SK-N-SH (cell line): ENCODE data around the gene FOXP1. TPM values are rescaled to one million over a fixed set of nuclear protein-coding genes. Genes with fewer than 3 reads are reported as not detected.

Source experiments
- CTCF ChIA-PET: fragments of 300-600, 350-600 bp; formaldehyde crosslinking; extraction: SDS; loops from one replicate; lab custom pipeline; 2021; lab: Yijun Ruan, JAX
- POLR2A ChIA-PET: fragments of 350-600 bp; sonication (Branson Sonifier 250); formaldehyde crosslinking; extraction: SDS; loops from one replicate; lab custom pipeline; 2020; ENCODE audit warnings: antibody characterized with exemption, inconsistent platforms; lab: Yijun Ruan, JAX
- DNase-seq: peaks from one replicate; pipeline ENCODE4 v3.0.0; 2012
- H2AFZ ChIP-seq: fragments of 200-600 bp; sonication (generic); 2 replicates; pipeline ENCODE4 v1.8.1; 2016; ENCODE audit warnings: antibody characterized with exemption, mild to moderate bottlenecking, low read depth
- H3F3A ChIP-seq: fragments of 200-600 bp; sonication (generic); replicated peaks from 2 replicates; pipeline ENCODE3; 2016; ENCODE audit warnings: antibody characterized with exemption, mild to moderate bottlenecking; ENCODE audit not compliant: insufficient read depth
- H3K27ac ChIP-seq, 2 experiments: fragments of 200-500 bp in 1 of 2; fragments of 200-600 bp in 1 of 2; sonication (Bioruptor generic) in 1 of 2; sonication (generic), shearing (Covaris generic) in 1 of 2; 2 replicates each; pipeline versions ENCODE4 v1.5.1 to v1.6.1; 2014 to 2016; ENCODE audit warnings: low read depth in 2 of 2, inconsistent platforms in 1 of 2, low read length in 1 of 2, mild to moderate bottlenecking in 1 of 2, mixed read lengths in 1 of 2
- H3K27me3 ChIP-seq: fragments of 200-600 bp; sonication (generic), shearing (Covaris generic); 2 replicates; pipeline ENCODE4 v1.6.1; 2016; ENCODE audit warnings: mixed run types; ENCODE audit not compliant: insufficient read depth
- H3K36me3 ChIP-seq, 2 experiments: fragments of 200-500 bp in 1 of 2; fragments of 200-600 bp in 1 of 2; sonication (Bioruptor generic) in 1 of 2; sonication (generic) in 1 of 2; replicated peaks in 1 of 2; 2 replicates each; pipeline versions ENCODE3 to v1.5.1; 2014 to 2016; ENCODE audit warnings: low read length in 1 of 2, mild to moderate bottlenecking in 1 of 2; ENCODE audit not compliant: insufficient read depth in 2 of 2, control insufficient read depth in 1 of 2
- H3K4me1 ChIP-seq, 2 experiments: fragments of 200-500 bp in 1 of 2; fragments of 200-600 bp in 1 of 2; sonication (Bioruptor generic) in 1 of 2; sonication (generic), shearing (Covaris generic) in 1 of 2; 2 replicates each; pipeline versions ENCODE4 v1.5.1 to v1.6.1; 2014 to 2016; ENCODE audit warnings: low read depth in 1 of 2, low read length in 1 of 2, mixed run types in 1 of 2; ENCODE audit not compliant: insufficient read depth in 2 of 2, control insufficient read depth in 1 of 2
- H3K4me2 ChIP-seq: fragments of 200-600 bp; sonication (generic), shearing (Covaris generic); 2 replicates; pipeline ENCODE4 v1.6.1; 2017; ENCODE audit warnings: mixed run types
- H3K4me3 ChIP-seq, 2 experiments: fragments of 200-500 bp in 1 of 2; fragments of 200-600 bp in 1 of 2; sonication (Bioruptor generic) in 1 of 2; sonication (generic), shearing (Covaris generic) in 1 of 2; 2 replicates each; pipeline versions ENCODE4 v1.5.1 to v1.8.1; 2014 to 2016; ENCODE audit warnings: low read depth in 2 of 2, inconsistent platforms in 1 of 2, low read length in 1 of 2, mild to moderate bottlenecking in 1 of 2, mixed read lengths in 1 of 2, moderate library complexity in 1 of 2
- H3K79me2 ChIP-seq: fragments of 200-600 bp; sonication (generic); 2 replicates; pipeline ENCODE4 v1.8.1; 2017; ENCODE audit warnings: mild to moderate bottlenecking; ENCODE audit not compliant: insufficient read depth
- H3K9ac ChIP-seq: fragments of 200-600 bp; sonication (generic); 2 replicates; pipeline ENCODE4 v1.6.1; 2017; ENCODE audit warnings: mixed run types
- H3K9me2 ChIP-seq: fragments of 200-600 bp; sonication (generic); 2 replicates; pipeline ENCODE4 v1.6.1; 2017; ENCODE audit warnings: mixed run types
- H3K9me3 ChIP-seq: fragments of 200-600 bp; sonication (generic); 2 replicates; pipeline ENCODE4 v1.6.1; 2017; ENCODE audit warnings: mixed run types, mild to moderate bottlenecking, moderate library complexity
- H4K20me1 ChIP-seq: fragments of 200-600 bp; sonication (generic); 2 replicates; pipeline ENCODE4 v1.6.1; 2017; ENCODE audit warnings: mild to moderate bottlenecking, mixed run types; ENCODE audit not compliant: insufficient read depth
- ELF1 ChIP-seq: IDR thresholded peaks from 2 replicates; pipeline ENCODE4 v1.4.0; 2012
- EZH2phosphoT487 ChIP-seq: fragments of 200-600 bp; sonication (generic); IDR thresholded peaks from 2 replicates; pipeline ENCODE4 v1.6.1; 2017; ENCODE audit warnings: low read depth, mixed run types, mild to moderate bottlenecking, antibody characterized with exemption, moderate library complexity, borderline replicate concordance
- FOSL2 ChIP-seq: IDR thresholded peaks from 2 replicates; pipeline ENCODE4 v1.4.0; 2012; ENCODE audit warnings: low read depth, mild to moderate bottlenecking, moderate library complexity, borderline replicate concordance
- FOXM1 ChIP-seq: IDR thresholded peaks from 2 replicates; pipeline ENCODE4 v1.4.0; 2012; ENCODE audit warnings: low read depth, mild to moderate bottlenecking
- MEF2A ChIP-seq: IDR thresholded peaks from 2 replicates; pipeline ENCODE4 v1.4.0; 2012; ENCODE audit warnings: low read depth, borderline replicate concordance
- NFIC ChIP-seq: IDR thresholded peaks from 2 replicates; pipeline ENCODE4 v1.4.0; 2012; ENCODE audit warnings: borderline replicate concordance
- POLR2AphosphoS5 ChIP-seq: IDR thresholded peaks from 2 replicates; pipeline ENCODE4 v1.6.1; 2012; ENCODE audit warnings: low read depth, low read length
- RAD21 ChIP-seq: IDR thresholded peaks from 2 replicates; pipeline ENCODE4 v1.6.1; 2012; ENCODE audit warnings: mild to moderate bottlenecking, low read length
- RCOR1 ChIP-seq: fragments of 150-350 bp; IDR thresholded peaks from 2 replicates; pipeline ENCODE4 v1.6.1; 2017; ENCODE audit warnings: antibody characterized with exemption, low read length
- RFX5 ChIP-seq: IDR thresholded peaks from 2 replicates; pipeline ENCODE4 v1.6.1; 2012; ENCODE audit warnings: mild to moderate bottlenecking, improper control_type of control experiment, low read length
- RXRA ChIP-seq: IDR thresholded peaks from 2 replicates; pipeline ENCODE4 v1.4.0; 2012; ENCODE audit warnings: low read depth, mild to moderate bottlenecking, borderline replicate concordance
- SMC3 ChIP-seq: IDR thresholded peaks from 2 replicates; pipeline ENCODE4 v1.6.1; 2012; ENCODE audit warnings: low read depth, low read length, improper control_type of control experiment
- TAF1 ChIP-seq: IDR thresholded peaks from 2 replicates; pipeline ENCODE4 v1.6.1; 2012; ENCODE audit warnings: low read depth, mild to moderate bottlenecking, low read length, moderate library complexity, borderline replicate concordance
- YY1 ChIP-seq: IDR thresholded peaks from 2 replicates; pipeline ENCODE4 v1.4.0; 2012; ENCODE audit warnings: low read depth, mild to moderate bottlenecking
- WGBS: methylation state at CpG from one replicate; pipeline ENCODE4 v1.1.6; 2017; ENCODE audit warnings: low lambda C conversion rate; 5-methylcytosine and 5-hydroxymethylcytosine counted together
- polyA plus RNA-seq, 3 experiments: library from polyadenylated mRNA; depleted of rRNA; stranded (reverse); fragments of >200 nt; gene quantifications; 2 replicates each; pipeline ENCODE4 v1.2.3, GENCODE V29; 2012
- TF ChIP-seq, protein P1 (sequence below): IDR thresholded peaks from 2 replicates; pipeline ENCODE4 v1.4.0; 2012; ENCODE audit warnings: low read depth
- TF ChIP-seq, protein P2 (sequence below): IDR thresholded peaks from 2 replicates; pipeline ENCODE4 v1.6.1; 2012; ENCODE audit warnings: mild to moderate bottlenecking, low read depth, low read length, moderate library complexity
- TF ChIP-seq, protein P3 (sequence below): fragments of 150-350 bp; IDR thresholded peaks from 2 replicates; pipeline ENCODE4 v1.6.1; 2016; ENCODE audit warnings: mild to moderate bottlenecking, low read depth, low read length
- TF ChIP-seq, protein P4 (sequence below): IDR thresholded peaks from 2 replicates; pipeline ENCODE4; 2012
- TF ChIP-seq, protein P5 (sequence below): IDR thresholded peaks from 2 replicates; pipeline ENCODE4 v1.4.0; 2012; ENCODE audit warnings: low read depth, borderline replicate concordance

The FOXP1 gene
- polyA plus RNA-seq, 1 of the 3 experiments (the other 2 are of a cell fraction): 8.8 TPM

DNA sequence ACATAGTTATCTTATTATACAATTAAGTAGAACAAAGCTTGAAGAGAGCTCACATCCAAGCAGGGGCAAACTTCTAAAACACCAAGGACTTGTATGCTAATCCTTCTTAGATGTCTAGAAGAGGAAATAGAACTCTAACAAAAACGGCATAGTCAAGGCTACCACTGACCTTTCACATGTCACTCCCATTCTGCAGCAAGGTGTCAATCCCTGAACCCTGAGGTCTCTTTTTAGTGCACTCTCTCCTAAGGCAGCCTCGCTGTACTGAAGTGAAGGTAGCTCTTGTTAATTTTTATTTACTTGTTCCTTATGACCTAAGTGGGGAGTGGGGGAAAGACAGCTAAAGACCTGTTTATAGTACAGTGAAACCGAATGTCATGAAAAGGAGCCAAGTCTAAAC, 506.5 kb downstream of the FOXP1 start:
- H3K4me2 ChIP-seq: no peak overlapping the region
- no peak for DNase-seq
- H3K79me2 ChIP-seq: peaks cover 77% of the 10 kb centered on the region
- H3K4me3 ChIP-seq: no peak overlapping the region
- peaks cover 4 to 20% of the 10 kb centered on the region in 2 experiments; a peak in 2 of 4 replicates for H3K4me1 ChIP-seq
- H3F3A ChIP-seq: peaks cover 31% of the 10 kb centered on the region
- CTCF ChIA-PET: no interaction called here
- TF ChIP-seq RXRA (no peak), TAF1 (no peak), ELF1 (no peak), POLR2AphosphoS5 (no peak), FOXM1 (no peak)
- TF ChIP-seq, protein P1, sequence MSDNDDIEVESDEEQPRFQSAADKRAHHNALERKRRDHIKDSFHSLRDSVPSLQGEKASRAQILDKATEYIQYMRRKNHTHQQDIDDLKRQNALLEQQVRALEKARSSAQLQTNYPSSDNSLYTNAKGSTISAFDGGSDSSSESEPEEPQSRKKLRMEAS: no peak
- TF ChIP-seq, all 33 proteins: peak for 0
- Histone ChIP-seq H3K9me2 (no peaks in the 10 kb centered on the region), H3K27ac (peak overlapping the region in 1 of 2 experiments; percentile 73; a peak in 2 of 4 replicates), H3K9me3 (no peaks in the 10 kb centered on the region), H4K20me1 (no peaks in the 10 kb centered on the region), H2AFZ (no peak overlapping the region), H3K36me3 (no peaks in the 10 kb centered on the region), H3K9ac (no peak overlapping the region), H3K27me3 (no peaks in the 10 kb centered on the region)
- WGBS: 94% methylated on average over 3 of the region's 3 CpGs
- POLR2A ChIA-PET: no interaction called here

DNA sequence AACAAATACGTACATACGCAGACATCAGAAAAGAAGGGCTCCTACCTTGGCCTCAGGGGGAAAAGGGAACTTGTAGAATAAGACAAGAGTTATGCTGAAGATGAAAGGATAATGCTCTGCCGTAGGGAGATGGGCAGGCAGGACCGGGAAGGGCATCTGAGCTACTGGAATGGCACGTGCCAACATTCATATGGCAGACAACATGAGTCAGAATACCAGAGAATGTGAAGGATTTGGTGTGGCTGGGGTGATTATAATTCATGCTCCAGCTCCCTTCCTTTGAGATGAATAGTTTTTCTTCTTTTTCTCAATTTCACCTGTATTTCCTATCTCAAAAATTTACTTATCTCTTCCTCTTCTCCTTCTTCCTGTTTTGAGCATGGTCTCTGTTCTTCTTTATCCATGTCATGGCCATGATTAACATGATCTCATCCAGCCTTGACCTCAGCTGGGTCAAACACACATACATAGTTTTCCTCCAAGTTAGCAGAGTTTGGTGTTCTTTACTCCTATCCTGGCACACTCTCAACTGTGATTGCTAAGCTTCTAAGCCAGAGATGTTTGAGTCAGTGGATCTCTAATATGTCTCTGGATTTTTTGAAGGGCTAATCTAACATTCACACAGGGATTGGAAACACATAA, 507.0 kb downstream of the FOXP1 start:
- H3K79me2 ChIP-seq: peaks cover 75% of the 10 kb centered on the region
- no peaks in the 10 kb centered on the region for H3K36me3 ChIP-seq
- 79% methylated on average over 5 of the region's 5 CpGs for WGBS
- H3K4me1 ChIP-seq: peaks cover 4 to 20% of the 10 kb centered on the region in 2 experiments; a peak in 2 of 4 replicates
- POLR2A ChIA-PET: no interaction called here
- no peak overlapping the region for H3K9ac ChIP-seq
- H3F3A ChIP-seq: peaks cover 37% of the 10 kb centered on the region
- no peak for DNase-seq
- no peak overlapping the region for H3K4me3 ChIP-seq
- H3K27ac ChIP-seq: peak overlapping the region in 1 of 2 experiments; percentile 73; a peak in 2 of 4 replicates
- TF ChIP-seq EZH2phosphoT487 (no peak), NFIC (no peak), RCOR1 (no peak), RFX5 (no peak), FOXM1 (no peak), MEF2A (no peak), SMC3 (no peak), FOSL2 (no peak), RAD21 (no peak), YY1 (no peak)
- TF ChIP-seq, protein P2, sequence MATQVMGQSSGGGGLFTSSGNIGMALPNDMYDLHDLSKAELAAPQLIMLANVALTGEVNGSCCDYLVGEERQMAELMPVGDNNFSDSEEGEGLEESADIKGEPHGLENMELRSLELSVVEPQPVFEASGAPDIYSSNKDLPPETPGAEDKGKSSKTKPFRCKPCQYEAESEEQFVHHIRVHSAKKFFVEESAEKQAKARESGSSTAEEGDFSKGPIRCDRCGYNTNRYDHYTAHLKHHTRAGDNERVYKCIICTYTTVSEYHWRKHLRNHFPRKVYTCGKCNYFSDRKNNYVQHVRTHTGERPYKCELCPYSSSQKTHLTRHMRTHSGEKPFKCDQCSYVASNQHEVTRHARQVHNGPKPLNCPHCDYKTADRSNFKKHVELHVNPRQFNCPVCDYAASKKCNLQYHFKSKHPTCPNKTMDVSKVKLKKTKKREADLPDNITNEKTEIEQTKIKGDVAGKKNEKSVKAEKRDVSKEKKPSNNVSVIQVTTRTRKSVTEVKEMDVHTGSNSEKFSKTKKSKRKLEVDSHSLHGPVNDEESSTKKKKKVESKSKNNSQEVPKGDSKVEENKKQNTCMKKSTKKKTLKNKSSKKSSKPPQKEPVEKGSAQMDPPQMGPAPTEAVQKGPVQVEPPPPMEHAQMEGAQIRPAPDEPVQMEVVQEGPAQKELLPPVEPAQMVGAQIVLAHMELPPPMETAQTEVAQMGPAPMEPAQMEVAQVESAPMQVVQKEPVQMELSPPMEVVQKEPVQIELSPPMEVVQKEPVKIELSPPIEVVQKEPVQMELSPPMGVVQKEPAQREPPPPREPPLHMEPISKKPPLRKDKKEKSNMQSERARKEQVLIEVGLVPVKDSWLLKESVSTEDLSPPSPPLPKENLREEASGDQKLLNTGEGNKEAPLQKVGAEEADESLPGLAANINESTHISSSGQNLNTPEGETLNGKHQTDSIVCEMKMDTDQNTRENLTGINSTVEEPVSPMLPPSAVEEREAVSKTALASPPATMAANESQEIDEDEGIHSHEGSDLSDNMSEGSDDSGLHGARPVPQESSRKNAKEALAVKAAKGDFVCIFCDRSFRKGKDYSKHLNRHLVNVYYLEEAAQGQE: no peak
- TF ChIP-seq, protein P3, sequence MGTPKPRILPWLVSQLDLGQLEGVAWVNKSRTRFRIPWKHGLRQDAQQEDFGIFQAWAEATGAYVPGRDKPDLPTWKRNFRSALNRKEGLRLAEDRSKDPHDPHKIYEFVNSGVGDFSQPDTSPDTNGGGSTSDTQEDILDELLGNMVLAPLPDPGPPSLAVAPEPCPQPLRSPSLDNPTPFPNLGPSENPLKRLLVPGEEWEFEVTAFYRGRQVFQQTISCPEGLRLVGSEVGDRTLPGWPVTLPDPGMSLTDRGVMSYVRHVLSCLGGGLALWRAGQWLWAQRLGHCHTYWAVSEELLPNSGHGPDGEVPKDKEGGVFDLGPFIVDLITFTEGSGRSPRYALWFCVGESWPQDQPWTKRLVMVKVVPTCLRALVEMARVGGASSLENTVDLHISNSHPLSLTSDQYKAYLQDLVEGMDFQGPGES: no peak
- TF ChIP-seq, protein P4, sequence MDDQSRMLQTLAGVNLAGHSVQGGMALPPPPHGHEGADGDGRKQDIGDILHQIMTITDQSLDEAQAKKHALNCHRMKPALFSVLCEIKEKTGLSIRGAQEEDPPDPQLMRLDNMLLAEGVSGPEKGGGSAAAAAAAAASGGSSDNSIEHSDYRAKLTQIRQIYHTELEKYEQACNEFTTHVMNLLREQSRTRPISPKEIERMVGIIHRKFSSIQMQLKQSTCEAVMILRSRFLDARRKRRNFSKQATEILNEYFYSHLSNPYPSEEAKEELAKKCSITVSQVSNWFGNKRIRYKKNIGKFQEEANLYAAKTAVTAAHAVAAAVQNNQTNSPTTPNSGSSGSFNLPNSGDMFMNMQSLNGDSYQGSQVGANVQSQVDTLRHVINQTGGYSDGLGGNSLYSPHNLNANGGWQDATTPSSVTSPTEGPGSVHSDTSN: no peak
- TF ChIP-seq, protein P5, sequence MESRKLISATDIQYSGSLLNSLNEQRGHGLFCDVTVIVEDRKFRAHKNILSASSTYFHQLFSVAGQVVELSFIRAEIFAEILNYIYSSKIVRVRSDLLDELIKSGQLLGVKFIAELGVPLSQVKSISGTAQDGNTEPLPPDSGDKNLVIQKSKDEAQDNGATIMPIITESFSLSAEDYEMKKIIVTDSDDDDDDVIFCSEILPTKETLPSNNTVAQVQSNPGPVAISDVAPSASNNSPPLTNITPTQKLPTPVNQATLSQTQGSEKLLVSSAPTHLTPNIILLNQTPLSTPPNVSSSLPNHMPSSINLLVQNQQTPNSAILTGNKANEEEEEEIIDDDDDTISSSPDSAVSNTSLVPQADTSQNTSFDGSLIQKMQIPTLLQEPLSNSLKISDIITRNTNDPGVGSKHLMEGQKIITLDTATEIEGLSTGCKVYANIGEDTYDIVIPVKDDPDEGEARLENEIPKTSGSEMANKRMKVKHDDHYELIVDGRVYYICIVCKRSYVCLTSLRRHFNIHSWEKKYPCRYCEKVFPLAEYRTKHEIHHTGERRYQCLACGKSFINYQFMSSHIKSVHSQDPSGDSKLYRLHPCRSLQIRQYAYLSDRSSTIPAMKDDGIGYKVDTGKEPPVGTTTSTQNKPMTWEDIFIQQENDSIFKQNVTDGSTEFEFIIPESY: no peak
- no peak overlapping the region for H2AFZ ChIP-seq
- no peaks in the 10 kb centered on the region for H3K27me3 ChIP-seq
- H4K20me1 ChIP-seq: no peaks in the 10 kb centered on the region
- H3K9me3 ChIP-seq: no peaks in the 10 kb centered on the region
- CTCF ChIA-PET: no interaction called here
- H3K9me2 ChIP-seq: no peaks in the 10 kb centered on the region
- H3K4me2 ChIP-seq: no peak overlapping the region
